H9 (cell line): ENCODE results near the gene MRPL16. TPM values are rescaled to one million over a fixed set of nuclear protein-coding genes. Genes with fewer than 3 reads are reported as not detected.

ENCODE experiments used
- DNase-seq: peaks from one replicate; pipeline ENCODE4 v3.0.0-alpha.2; 2017
- H2AFZ ChIP-seq: one replicate; pipeline ENCODE4 v1.6.1; 2013; ENCODE audit warnings: mild to moderate bottlenecking, low read length, control low read depth, moderate library complexity
- H2AK5ac ChIP-seq: 2 replicates; pipeline ENCODE4 v1.6.1; 2013; ENCODE audit warnings: low read length, control low read depth, mixed read lengths; ENCODE audit not compliant: insufficient read length
- H2BK120ac ChIP-seq: one replicate; pipeline ENCODE4 v1.6.1; 2013; ENCODE audit warnings: low read depth, mild to moderate bottlenecking, low read length, control low read depth, inconsistent platforms; ENCODE audit not compliant: poor library complexity, severe bottlenecking
- H2BK12ac ChIP-seq: 2 replicates; pipeline ENCODE4 v1.6.1; 2013; ENCODE audit warnings: low read length, control low read depth, mixed read lengths, low read depth; ENCODE audit not compliant: insufficient read length
- H2BK15ac ChIP-seq: 2 replicates; pipeline ENCODE4 v1.6.1; 2013; ENCODE audit warnings: low read depth, low read length, control low read depth
- H2BK20ac ChIP-seq: one replicate; pipeline ENCODE4 v1.6.1; 2013; ENCODE audit warnings: low read depth, mild to moderate bottlenecking, low read length, control low read depth, inconsistent platforms; ENCODE audit not compliant: poor library complexity, severe bottlenecking
- H2BK5ac ChIP-seq: 2 replicates; pipeline ENCODE4 v1.6.1; 2013; ENCODE audit warnings: low read length, control low read depth, mixed read lengths; ENCODE audit not compliant: insufficient read length
- H3K14ac ChIP-seq: 2 replicates; pipeline ENCODE4 v1.6.1; 2013; ENCODE audit warnings: low read length, control low read depth; ENCODE audit not compliant: insufficient read depth
- H3K18ac ChIP-seq: 2 replicates; pipeline ENCODE4 v1.6.1; 2013; ENCODE audit warnings: low read depth, mild to moderate bottlenecking, mixed read lengths, low read length, control low read depth; ENCODE audit not compliant: insufficient read length
- H3K23ac ChIP-seq: 2 replicates; pipeline ENCODE4 v1.6.1; 2013; ENCODE audit warnings: low read length, control low read depth, mixed read lengths, low read depth; ENCODE audit not compliant: insufficient read length
- H3K23me2 ChIP-seq: 2 replicates; pipeline ENCODE4 v1.6.1; 2013; ENCODE audit warnings: low read depth, mild to moderate bottlenecking, mixed read lengths, low read length, control low read depth; ENCODE audit not compliant: insufficient read length, poor library complexity, severe bottlenecking
- H3K27ac ChIP-seq: 2 replicates; pipeline ENCODE4 v1.5.1; 2013; ENCODE audit warnings: low read length, control low read depth, mixed read lengths, low read depth; ENCODE audit not compliant: insufficient read length
- H3K27me3 ChIP-seq: 2 replicates; pipeline ENCODE4 v1.6.1; 2013; ENCODE audit warnings: low read length, control low read depth, inconsistent platforms; ENCODE audit not compliant: insufficient read depth
- H3K4ac ChIP-seq: 2 replicates; pipeline ENCODE4 v1.6.1; 2013; ENCODE audit warnings: low read depth, mild to moderate bottlenecking, control low read depth, inconsistent platforms, low read length, moderate library complexity
- H3K4me1 ChIP-seq: 2 replicates; pipeline ENCODE4 v1.6.1; 2013; ENCODE audit warnings: low read length, control low read depth, inconsistent platforms; ENCODE audit not compliant: insufficient read depth
- H3K4me2 ChIP-seq: 2 replicates; pipeline ENCODE4 v1.6.1; 2013; ENCODE audit warnings: low read length, control low read depth, mixed read lengths; ENCODE audit not compliant: insufficient read length, insufficient read depth
- H3K56ac ChIP-seq: 2 replicates; pipeline ENCODE4 v1.6.1; 2013; ENCODE audit warnings: low read depth, mild to moderate bottlenecking, mixed read lengths, low read length, control low read depth; ENCODE audit not compliant: insufficient read length
- H3K79me1 ChIP-seq: 2 replicates; pipeline ENCODE4 v1.6.1; 2013; ENCODE audit warnings: low read depth, mild to moderate bottlenecking, moderate library complexity, low read length, control low read depth, inconsistent platforms; ENCODE audit not compliant: insufficient read depth, poor library complexity, severe bottlenecking
- H3K79me2 ChIP-seq: 2 replicates; pipeline ENCODE4 v1.6.1; 2013; ENCODE audit warnings: low read length, control low read depth, inconsistent platforms; ENCODE audit not compliant: insufficient read depth
- H3K9ac ChIP-seq: 2 replicates; pipeline ENCODE4 v1.6.1; 2013; ENCODE audit warnings: low read length, control low read depth, mixed read lengths; ENCODE audit not compliant: insufficient read length; ENCODE audit errors: extremely low read depth
- H3K9me3 ChIP-seq: one replicate; pipeline ENCODE4 v1.6.1; 2013; ENCODE audit warnings: low read depth, low read length, inconsistent platforms; ENCODE audit not compliant: control insufficient read depth
- H3T11ph ChIP-seq: one replicate; pipeline ENCODE4 v1.6.1; 2013; ENCODE audit warnings: mild to moderate bottlenecking, low read length, control low read depth, inconsistent platforms
- H4K20me1 ChIP-seq: one replicate; pipeline ENCODE4 v1.6.1; 2013; ENCODE audit not compliant: control insufficient read depth, insufficient read length, insufficient read depth
- H4K5ac ChIP-seq: 2 replicates; pipeline ENCODE4 v1.6.1; 2013; ENCODE audit warnings: low read depth, mild to moderate bottlenecking, mixed read lengths, low read length, control low read depth; ENCODE audit not compliant: insufficient read length
- H4K8ac ChIP-seq: replicated peaks from 2 replicates; pipeline ENCODE4 v1.6.1; 2013; ENCODE audit warnings: low read length, control low read depth, mixed read lengths, low read depth; ENCODE audit not compliant: insufficient read length
- H4K91ac ChIP-seq: 2 replicates; pipeline ENCODE4 v1.6.1; 2013; ENCODE audit warnings: low read depth, mild to moderate bottlenecking, moderate library complexity, mixed read lengths, low read length, control low read depth; ENCODE audit not compliant: insufficient read length
- H3K27ac Mint-ChIP-seq, 3 experiments: 2 replicates in 2 of 3; 3 replicates in 1 of 3; pipeline ENCODE4 v1.8.0; 2020 to 2021; ENCODE audit warnings: mixed read lengths in 3 of 3, mild to moderate bottlenecking in 1 of 3, moderate library complexity in 1 of 3
- H3K27me3 Mint-ChIP-seq: 2 replicates; pipeline ENCODE4 v1.8.0; 2021; ENCODE audit warnings: low read depth, mild to moderate bottlenecking, moderate library complexity, mixed read lengths
- H3K36me3 Mint-ChIP-seq, 3 experiments: 2 replicates in 2 of 3; 3 replicates in 1 of 3; pipeline ENCODE4 v1.8.0; 2020 to 2021; ENCODE audit warnings: low read depth in 3 of 3, mixed read lengths in 3 of 3; ENCODE audit not compliant: insufficient read depth in 1 of 3
- H3K4me1 Mint-ChIP-seq, 2 experiments: 2 replicates each; pipeline ENCODE4 v1.8.0; 2020; ENCODE audit warnings: mixed read lengths in 2 of 2
- H3K4me3 Mint-ChIP-seq, 2 experiments: 2 replicates in 1 of 2; 3 replicates in 1 of 2; pipeline ENCODE4 v1.8.0; 2020 to 2021; ENCODE audit warnings: mild to moderate bottlenecking in 2 of 2, mixed read lengths in 2 of 2, moderate library complexity in 1 of 2
- H3K9me3 Mint-ChIP-seq, 2 experiments: 2 replicates in 1 of 2; 3 replicates in 1 of 2; pipeline ENCODE4 v1.8.0; 2020; ENCODE audit warnings: mild to moderate bottlenecking in 2 of 2, mixed read lengths in 2 of 2, moderate library complexity in 1 of 2
- WGBS: extraction: QIAGEN DNeasy Blood & Tissue Kit; methylation state at CpG from one replicate; pipeline ENCODE4 v1.1.7; 2013; ENCODE audit warnings: missing lambda C conversion rate, low lambda C conversion rate, mixed read lengths; ENCODE audit not compliant: insufficient read length; ENCODE audit errors: extremely low coverage; 5-methylcytosine and 5-hydroxymethylcytosine counted together
- total RNA-seq: library from RNA; stranded (reverse); gene quantifications from 2 replicates; pipeline ENCODE4 v1.2.1, GENCODE V29; 2021
- TF ChIP-seq, protein P1 (sequence below): fragments of 200-600 bp; sonication (generic); conservative IDR thresholded peaks from 3 replicates; pipeline ENCODE4 v1.8.0; 2021; ENCODE audit warnings: antibody characterized with exemption, mild to moderate bottlenecking

MRPL16 gene
- total RNA-seq, 1 experiment from 2014 or later = 87.1 TPM

DNA sequence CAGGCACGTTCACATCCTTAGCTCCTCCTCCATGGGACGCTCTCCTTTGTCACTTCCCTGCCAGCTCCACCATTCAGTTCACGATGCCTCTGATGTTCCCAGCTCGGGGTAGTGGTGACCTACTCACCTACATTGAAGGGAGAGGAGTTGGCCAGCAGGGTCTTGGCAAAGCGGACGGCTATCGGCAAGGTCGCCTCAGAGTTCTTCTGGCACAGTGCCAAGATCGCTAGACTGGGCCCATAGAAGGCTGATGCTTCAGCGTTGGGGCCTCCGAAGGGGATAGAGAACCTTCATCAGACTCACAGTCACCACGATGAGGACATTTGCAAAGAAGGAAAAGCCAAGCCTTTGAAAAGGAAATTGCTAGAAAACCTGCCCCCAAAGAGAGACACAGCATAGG is 31.7 kb upstream of the MRPL16 start:
- no peak overlapping the region for H3K56ac ChIP-seq
- TF ChIP-seq, protein P1, sequence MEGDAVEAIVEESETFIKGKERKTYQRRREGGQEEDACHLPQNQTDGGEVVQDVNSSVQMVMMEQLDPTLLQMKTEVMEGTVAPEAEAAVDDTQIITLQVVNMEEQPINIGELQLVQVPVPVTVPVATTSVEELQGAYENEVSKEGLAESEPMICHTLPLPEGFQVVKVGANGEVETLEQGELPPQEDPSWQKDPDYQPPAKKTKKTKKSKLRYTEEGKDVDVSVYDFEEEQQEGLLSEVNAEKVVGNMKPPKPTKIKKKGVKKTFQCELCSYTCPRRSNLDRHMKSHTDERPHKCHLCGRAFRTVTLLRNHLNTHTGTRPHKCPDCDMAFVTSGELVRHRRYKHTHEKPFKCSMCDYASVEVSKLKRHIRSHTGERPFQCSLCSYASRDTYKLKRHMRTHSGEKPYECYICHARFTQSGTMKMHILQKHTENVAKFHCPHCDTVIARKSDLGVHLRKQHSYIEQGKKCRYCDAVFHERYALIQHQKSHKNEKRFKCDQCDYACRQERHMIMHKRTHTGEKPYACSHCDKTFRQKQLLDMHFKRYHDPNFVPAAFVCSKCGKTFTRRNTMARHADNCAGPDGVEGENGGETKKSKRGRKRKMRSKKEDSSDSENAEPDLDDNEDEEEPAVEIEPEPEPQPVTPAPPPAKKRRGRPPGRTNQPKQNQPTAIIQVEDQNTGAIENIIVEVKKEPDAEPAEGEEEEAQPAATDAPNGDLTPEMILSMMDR = no peak
- no peak overlapping the region for H3K23ac ChIP-seq
- H4K8ac ChIP-seq = no peak overlapping the region
- no peaks in the 10 kb centered on the region for H4K20me1 ChIP-seq
- no peak overlapping the region for H3T11ph ChIP-seq
- no peaks in the 10 kb centered on the region for H3K79me1 ChIP-seq
- H3K4ac ChIP-seq = no peak overlapping the region
- no peaks in the 10 kb centered on the region for H3K23me2 ChIP-seq
- Mint-ChIP-seq H3K36me3 (no peaks in the 10 kb centered on the region), H3K9me3 (no peaks in the 10 kb centered on the region), H3K4me1 (peaks cover 6% of the 10 kb centered on the region in 2 experiments), H3K27ac (no peak overlapping the region; a peak in 1 of 7 replicates), H3K4me3 (no peak overlapping the region), H3K27me3 (no peaks in the 10 kb centered on the region)
- no peak overlapping the region for H3K14ac ChIP-seq
- 0 out of 2 replicates have a peak, but pooled peaks cover 3% of the 10 kb centered on the region for H3K4me1 ChIP-seq
- H2BK5ac ChIP-seq = no peak overlapping the region
- H2BK15ac ChIP-seq = no peak overlapping the region
- no peak for DNase-seq
- no peak overlapping the region for H4K91ac ChIP-seq
- H3K4me2 ChIP-seq = no peak overlapping the region
- no peak overlapping the region for H2AFZ ChIP-seq
- no peak overlapping the region for H3K18ac ChIP-seq
- no peak overlapping the region for H2AK5ac ChIP-seq
- no CpG with 5 or more reads among the region's 12 CpGs for WGBS
- H2BK20ac ChIP-seq = no peak overlapping the region
- H2BK120ac ChIP-seq = no peak overlapping the region
- H3K27ac ChIP-seq = no peak overlapping the region
- H3K79me2 ChIP-seq = no peaks in the 10 kb centered on the region
- no peak overlapping the region for H2BK12ac ChIP-seq
- H3K27me3 ChIP-seq = no peaks in the 10 kb centered on the region
- H3K9me3 ChIP-seq = no peaks in the 10 kb centered on the region
- no peak overlapping the region for H4K5ac ChIP-seq
- H3K9ac ChIP-seq = no peak overlapping the region
